CD4-positive, alpha-beta T cell treated with Interleukin-15 for 4 hours (primary cell): ENCODE results near the gene CYSLTR2.

Experiments used
- DNase-seq: peaks from one replicate; pipeline ENCODE4 v3.0.0-alpha.2; 2020; ENCODE audit warnings: low spot score

Gene CYSLTR2

DNA sequence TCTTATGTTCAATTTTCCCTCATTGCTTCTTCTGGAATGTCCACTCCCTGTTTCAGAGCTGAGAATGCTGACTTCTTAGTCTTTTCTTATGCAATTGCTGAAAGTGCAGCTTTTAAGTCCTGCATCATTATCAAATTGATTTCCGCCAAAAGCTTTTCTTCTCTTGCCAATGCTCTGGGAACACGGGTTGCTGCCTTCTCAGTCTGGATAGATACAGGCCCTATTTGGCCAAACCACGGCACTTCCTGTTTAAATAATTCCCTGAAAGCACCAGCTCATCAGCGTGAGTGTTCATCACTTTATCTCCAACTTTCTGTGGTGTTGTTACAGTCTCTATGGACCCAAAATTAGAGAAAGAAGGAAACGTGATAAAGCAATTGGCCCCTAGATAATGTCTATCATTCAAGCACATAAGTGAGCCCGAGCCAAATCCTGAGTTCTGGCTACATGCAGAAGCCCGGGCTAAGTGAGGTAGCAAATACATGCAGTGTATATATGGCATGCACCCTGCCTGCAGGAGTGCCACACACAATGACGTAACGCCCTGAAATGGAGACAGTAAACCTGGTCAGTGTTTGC lies 85.7 kb downstream of the CYSLTR2 start:
- DNase-seq, result no peak

- no peak for DNase-seq
Measured at GRCh38 chr13:48741377-48741776, 87.6 kb downstream of the CYSLTR2 start.

DNA sequence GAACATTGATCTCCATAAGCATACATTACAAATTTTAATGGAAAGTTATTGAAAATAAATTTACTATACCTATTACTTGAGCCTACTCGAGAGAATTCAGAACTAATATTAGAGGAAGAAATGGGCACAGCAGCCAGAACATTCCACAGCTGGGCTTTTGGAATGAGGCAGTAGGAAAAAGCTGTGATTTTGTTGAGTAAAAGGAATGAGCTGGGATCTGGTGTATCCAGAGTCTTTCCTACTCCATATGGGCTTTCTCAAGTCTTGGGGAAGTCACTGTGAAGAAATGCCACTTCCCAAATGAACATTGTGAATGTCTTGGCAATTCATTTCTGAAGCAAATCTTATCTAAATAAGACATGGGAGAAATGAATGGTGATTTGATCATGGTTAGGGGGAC lies 93.1 kb downstream of the CYSLTR2 start:
- no peak for DNase-seq

GRCh38 chr13:48748681-48749080 lies 95.0 kb downstream of the CYSLTR2 start:
- no peak for DNase-seq

- DNase-seq, result no peak
Measured at GRCh38 chr13:48749144-48749543, 95.4 kb downstream of the CYSLTR2 start.

DNA sequence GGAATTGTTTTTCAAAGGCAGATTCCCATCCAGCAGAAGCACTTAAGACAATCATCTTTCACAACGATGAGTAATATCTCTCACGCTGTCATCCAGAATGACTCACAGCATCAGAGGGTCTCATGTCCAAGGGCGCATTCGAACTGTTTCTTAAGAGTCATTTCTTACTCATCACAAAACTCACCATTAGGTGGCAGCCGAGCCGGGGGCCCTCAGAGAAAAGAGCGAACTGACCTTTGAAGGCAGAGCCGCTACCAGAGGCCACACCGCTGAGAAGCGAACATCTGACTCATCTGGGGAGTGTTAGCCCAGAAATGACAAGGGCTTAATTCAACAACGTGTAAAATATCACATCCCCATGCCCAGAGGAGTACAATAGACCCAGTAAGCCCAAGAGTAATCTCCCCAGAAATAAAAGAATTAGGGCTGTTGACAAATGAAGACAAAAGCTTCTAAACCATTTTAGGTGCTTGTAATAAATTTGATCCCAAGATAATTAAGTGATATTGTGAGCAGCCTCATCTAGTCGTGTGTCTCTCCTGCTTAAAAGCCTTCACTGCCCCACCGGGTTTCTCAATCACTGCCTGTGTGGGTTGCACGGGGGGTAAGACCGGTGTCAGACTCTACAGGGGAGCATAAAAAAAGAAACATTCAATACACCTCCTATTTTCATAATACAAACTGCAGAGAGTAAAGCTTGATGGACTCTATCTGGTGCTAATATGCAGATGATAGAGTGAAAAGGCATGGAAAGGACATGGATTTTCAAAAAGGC lies 96.2 kb downstream of the CYSLTR2 start:
- peak; percentile 84 for DNase-seq

DNA sequence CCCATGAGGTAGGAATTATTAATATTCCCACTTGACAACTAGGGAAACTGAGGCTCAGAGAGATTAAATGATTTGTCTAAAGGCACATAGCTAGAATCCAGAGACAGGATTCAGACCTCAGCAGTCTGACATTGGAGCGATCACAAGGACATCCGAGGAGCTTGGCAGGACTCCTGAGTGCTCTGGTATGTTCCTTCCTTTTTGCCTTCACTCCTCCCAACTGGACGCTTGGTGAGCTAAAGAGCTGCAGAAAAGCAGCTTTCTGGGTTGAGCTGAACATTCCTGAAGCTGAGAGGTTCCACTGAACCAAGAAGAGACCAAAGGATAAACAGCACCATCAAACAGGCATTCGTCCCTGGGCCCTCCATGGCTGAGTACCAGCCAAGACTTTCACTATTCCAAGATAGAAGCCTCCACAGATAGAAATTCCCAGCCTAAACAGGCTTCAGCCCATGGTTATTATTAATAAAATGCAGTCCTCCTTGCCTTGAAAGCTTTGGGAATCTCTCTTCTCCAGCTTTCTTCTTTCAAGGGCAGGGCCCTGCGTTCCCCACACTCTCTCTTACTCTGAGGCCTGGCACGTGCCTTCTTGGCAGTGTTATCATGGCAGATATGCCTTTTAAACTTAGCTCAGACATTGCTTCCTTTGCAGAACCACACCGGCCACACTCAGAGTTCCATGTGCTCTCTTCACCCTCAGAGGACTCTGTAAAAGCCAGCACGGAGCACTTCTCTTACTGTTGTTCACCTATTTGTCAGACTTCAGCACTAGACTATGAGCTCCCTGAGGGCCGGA lies 97.1 kb downstream of the CYSLTR2 start:
- no peak for DNase-seq

DNA sequence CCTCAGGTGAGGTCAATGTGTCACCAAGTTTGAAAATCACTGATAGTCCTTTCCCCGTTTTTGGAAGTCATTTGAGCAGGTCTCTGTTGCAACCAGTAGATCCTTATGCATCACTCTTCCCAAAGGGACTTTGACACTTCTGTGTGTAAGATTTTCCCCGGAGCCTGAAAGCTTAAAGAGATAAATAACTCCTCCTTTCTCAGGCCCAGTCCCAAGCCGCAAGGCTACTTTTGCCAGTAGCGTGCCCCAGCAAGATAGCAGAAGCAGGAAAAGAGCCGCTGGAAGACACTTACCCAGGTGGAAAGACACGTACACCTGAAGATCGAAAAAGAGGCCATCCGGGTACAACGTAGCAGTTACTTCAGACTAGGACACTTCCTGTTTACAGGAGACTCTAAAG lies 106.9 kb downstream of the CYSLTR2 start:
- DNase-seq, result no peak
